ENCODE data around the gene MRPL45. TPM values are rescaled to one million over a fixed set of nuclear protein-coding genes. Genes with fewer than 3 reads are reported as not detected.

Gene MRPL45
- total RNA-seq, 1 donor from 2014 or later, result 34.3 TPM

DNA sequence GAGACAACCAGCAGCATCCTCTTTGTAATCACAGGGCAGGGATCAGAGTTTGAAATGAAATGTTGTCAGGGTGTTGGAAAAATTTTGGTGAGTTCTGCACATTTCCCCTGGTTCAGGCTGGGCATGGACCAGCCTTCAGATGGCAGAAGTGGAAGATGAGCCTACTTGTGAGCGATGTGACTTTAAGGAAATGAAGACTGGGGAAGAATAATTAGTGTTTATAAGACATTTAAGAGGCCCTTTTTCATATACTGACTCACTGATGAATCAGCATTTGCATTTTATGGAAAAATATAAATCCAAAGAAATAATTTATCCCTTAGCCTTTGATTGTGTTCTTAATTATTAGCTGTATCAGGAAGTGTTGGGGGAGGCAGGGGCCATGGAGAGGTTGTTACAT is 25.9 kb downstream of the MRPL45 start:
- TF ChIP-seq, protein P1, sequence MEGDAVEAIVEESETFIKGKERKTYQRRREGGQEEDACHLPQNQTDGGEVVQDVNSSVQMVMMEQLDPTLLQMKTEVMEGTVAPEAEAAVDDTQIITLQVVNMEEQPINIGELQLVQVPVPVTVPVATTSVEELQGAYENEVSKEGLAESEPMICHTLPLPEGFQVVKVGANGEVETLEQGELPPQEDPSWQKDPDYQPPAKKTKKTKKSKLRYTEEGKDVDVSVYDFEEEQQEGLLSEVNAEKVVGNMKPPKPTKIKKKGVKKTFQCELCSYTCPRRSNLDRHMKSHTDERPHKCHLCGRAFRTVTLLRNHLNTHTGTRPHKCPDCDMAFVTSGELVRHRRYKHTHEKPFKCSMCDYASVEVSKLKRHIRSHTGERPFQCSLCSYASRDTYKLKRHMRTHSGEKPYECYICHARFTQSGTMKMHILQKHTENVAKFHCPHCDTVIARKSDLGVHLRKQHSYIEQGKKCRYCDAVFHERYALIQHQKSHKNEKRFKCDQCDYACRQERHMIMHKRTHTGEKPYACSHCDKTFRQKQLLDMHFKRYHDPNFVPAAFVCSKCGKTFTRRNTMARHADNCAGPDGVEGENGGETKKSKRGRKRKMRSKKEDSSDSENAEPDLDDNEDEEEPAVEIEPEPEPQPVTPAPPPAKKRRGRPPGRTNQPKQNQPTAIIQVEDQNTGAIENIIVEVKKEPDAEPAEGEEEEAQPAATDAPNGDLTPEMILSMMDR (IDR thresholded peaks at IDR 0.05; ENCODE audit: insufficient read depth, low read depth, low read length), result no peak
- TF ChIP-seq EZH2 (IDR thresholded peaks at IDR 0.05; ENCODE audit: insufficient read depth, low read length), result no peak
- H3K4me3 ChIP-seq (ENCODE audit: insufficient read depth, low read depth, low read length), result no peak overlapping the region
- no peak overlapping the region for H3K27ac Mint-ChIP-seq (ENCODE audit: unreplicated experiment)
- peaks cover 2% of the 10 kb centered on the region for H3K27me3 ChIP-seq (ENCODE audit: insufficient read depth, low read length)
- peaks cover 15% of the 10 kb centered on the region for H3K36me3 ChIP-seq (ENCODE audit: insufficient read depth, low read length)
- FAIRE-seq, result no peak
- H3K79me2 ChIP-seq (ENCODE audit: insufficient read depth, low read length), result no peaks in the 10 kb centered on the region
- no peak overlapping the region for H3K27ac ChIP-seq (ENCODE audit: low read depth, low read length)
- no peak overlapping the region for H3K9ac ChIP-seq (ENCODE audit: low read length)
- H3K9me3 Mint-ChIP-seq (ENCODE audit: unreplicated experiment), result no peaks in the 10 kb centered on the region
- no peaks in the 10 kb centered on the region for H4K20me1 ChIP-seq (ENCODE audit: insufficient read depth, low read length)
- H2AFZ ChIP-seq (ENCODE audit: low read depth, low read length), result no peak overlapping the region
- H3K36me3 Mint-ChIP-seq (ENCODE audit: low read depth, unreplicated experiment), result peaks cover 16% of the 10 kb centered on the region
- no peaks in the 10 kb centered on the region for H3K4me1 ChIP-seq (ENCODE audit: insufficient read depth, low read length)
- H3K4me2 ChIP-seq (ENCODE audit: low read length), result no peak overlapping the region
- peaks cover 15% of the 10 kb centered on the region for H3K4me1 Mint-ChIP-seq (ENCODE audit: low read depth, unreplicated experiment)
- DNase-seq (ENCODE audit: low read depth), result no peak
- H3K27me3 Mint-ChIP-seq (ENCODE audit: low read depth, unreplicated experiment), result peaks cover 5% of the 10 kb centered on the region
- H3K9me3 ChIP-seq (ENCODE audit: insufficient read depth, low read depth, low read length), result no peaks in the 10 kb centered on the region
- no peak overlapping the region for H3K4me3 Mint-ChIP-seq (ENCODE audit: unreplicated experiment)

DNA sequence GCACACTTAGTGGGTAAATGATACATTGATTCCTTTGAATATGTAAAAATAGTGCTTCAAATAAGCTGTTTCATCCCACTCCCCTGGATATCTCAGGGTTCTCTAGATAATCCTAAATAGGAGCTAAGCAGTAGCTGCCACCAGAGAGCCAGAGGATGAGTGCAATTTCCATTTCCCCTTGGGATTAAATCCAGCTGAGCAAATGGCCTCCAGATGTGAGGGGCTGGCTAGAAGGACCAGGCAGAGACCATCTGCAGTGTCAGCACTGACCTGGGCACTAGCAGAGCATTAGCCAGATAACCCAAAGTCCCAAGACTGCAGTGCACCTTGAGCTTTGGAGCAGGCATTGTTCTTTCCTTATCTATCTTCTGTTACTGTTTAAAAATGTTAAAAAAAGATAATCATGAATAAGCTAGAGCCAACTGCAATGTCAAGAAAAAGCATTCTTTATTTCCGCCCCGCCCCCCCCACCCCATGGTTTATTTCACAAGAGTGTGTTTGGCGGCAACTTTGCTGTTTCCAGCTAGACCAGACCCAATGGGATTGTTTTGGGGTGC is 27.3 kb downstream of the MRPL45 start:
- Mint-ChIP-seq H3K4me1 (ENCODE audit: low read depth, unreplicated experiment) (peaks cover 18% of the 10 kb centered on the region), H3K27ac (ENCODE audit: unreplicated experiment) (no peak overlapping the region), H3K36me3 (ENCODE audit: low read depth, unreplicated experiment) (peaks cover 16% of the 10 kb centered on the region), H3K27me3 (ENCODE audit: low read depth, unreplicated experiment) (peaks cover 17% of the 10 kb centered on the region), H3K9me3 (ENCODE audit: unreplicated experiment) (no peaks in the 10 kb centered on the region), H3K4me3 (ENCODE audit: unreplicated experiment) (no peak overlapping the region)
- Histone ChIP-seq H3K4me1 (ENCODE audit: insufficient read depth, low read length) (no peaks in the 10 kb centered on the region), H4K20me1 (ENCODE audit: insufficient read depth, low read length) (no peaks in the 10 kb centered on the region), H2AFZ (ENCODE audit: low read depth, low read length) (no peak overlapping the region), H3K4me3 (ENCODE audit: insufficient read depth, low read depth, low read length) (no peak overlapping the region), H3K36me3 (ENCODE audit: insufficient read depth, low read length) (peaks cover 12% of the 10 kb centered on the region), H3K4me2 (ENCODE audit: low read length) (no peak overlapping the region), H3K9me3 (ENCODE audit: insufficient read depth, low read depth, low read length) (no peaks in the 10 kb centered on the region), H3K27ac (ENCODE audit: low read depth, low read length) (no peak overlapping the region), H3K27me3 (ENCODE audit: insufficient read depth, low read length) (peaks cover 8% of the 10 kb centered on the region), H3K79me2 (ENCODE audit: insufficient read depth, low read length) (no peaks in the 10 kb centered on the region), H3K9ac (ENCODE audit: low read length) (no peak overlapping the region)
- FAIRE-seq (no peak), DNase-seq (ENCODE audit: low read depth) (no peak)
- TF ChIP-seq EZH2 (IDR thresholded peaks at IDR 0.05; ENCODE audit: insufficient read depth, low read length), result no peak
- TF ChIP-seq, protein P1 (IDR thresholded peaks at IDR 0.05; ENCODE audit: insufficient read depth, low read depth, low read length), result no peak

DNA sequence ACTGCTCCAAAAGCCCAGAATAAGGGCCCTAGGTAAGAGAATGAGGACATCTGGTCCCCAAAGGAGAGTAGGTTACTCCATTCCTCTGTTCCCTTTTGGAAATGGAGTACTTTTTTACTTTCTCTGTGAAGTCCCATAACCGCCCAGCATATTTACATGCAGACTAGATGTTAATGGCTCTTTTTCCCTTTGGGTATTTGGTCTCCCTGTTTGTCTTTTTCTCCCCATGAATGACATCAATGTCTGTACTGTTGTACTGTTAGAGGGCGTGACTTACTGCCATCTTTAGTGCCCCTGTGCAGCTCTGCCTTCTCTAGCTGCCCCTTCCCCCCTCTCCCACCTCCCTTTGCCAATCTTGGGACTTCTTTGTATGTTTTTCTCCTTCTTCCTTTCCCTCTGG is 27.8 kb downstream of the MRPL45 start:
- Histone ChIP-seq H4K20me1 (ENCODE audit: insufficient read depth, low read length) (no peaks in the 10 kb centered on the region), H3K9me3 (ENCODE audit: insufficient read depth, low read depth, low read length) (no peaks in the 10 kb centered on the region), H3K27ac (ENCODE audit: low read depth, low read length) (no peak overlapping the region), H3K4me1 (ENCODE audit: insufficient read depth, low read length) (no peaks in the 10 kb centered on the region), H3K27me3 (ENCODE audit: insufficient read depth, low read length) (peaks cover 8% of the 10 kb centered on the region), H3K9ac (ENCODE audit: low read length) (no peak overlapping the region), H2AFZ (ENCODE audit: low read depth, low read length) (no peak overlapping the region), H3K36me3 (ENCODE audit: insufficient read depth, low read length) (peaks cover 12% of the 10 kb centered on the region), H3K4me3 (ENCODE audit: insufficient read depth, low read depth, low read length) (no peak overlapping the region), H3K4me2 (ENCODE audit: low read length) (no peak overlapping the region), H3K79me2 (ENCODE audit: insufficient read depth, low read length) (no peaks in the 10 kb centered on the region)
- Mint-ChIP-seq H3K9me3 (ENCODE audit: unreplicated experiment) (no peaks in the 10 kb centered on the region), H3K4me1 (ENCODE audit: low read depth, unreplicated experiment) (peaks cover 19% of the 10 kb centered on the region), H3K4me3 (ENCODE audit: unreplicated experiment) (no peak overlapping the region), H3K27me3 (ENCODE audit: low read depth, unreplicated experiment) (peaks cover 22% of the 10 kb centered on the region), H3K27ac (ENCODE audit: unreplicated experiment) (peak overlapping the region; percentile 95), H3K36me3 (ENCODE audit: low read depth, unreplicated experiment) (peaks cover 16% of the 10 kb centered on the region)
- TF ChIP-seq, protein P1 (IDR thresholded peaks at IDR 0.05; ENCODE audit: insufficient read depth, low read depth, low read length), result no peak
- no peak for TF ChIP-seq EZH2 (IDR thresholded peaks at IDR 0.05; ENCODE audit: insufficient read depth, low read length)
- no peak for DNase-seq (ENCODE audit: low read depth)
- FAIRE-seq, result no peak
